GF-D8 (cell line): ENCODE results near the gene NSF.
A peak's percentile ranks its signal among the peaks of the same experiment; 100 is the strongest.

Experiments
- DNase-seq: peaks from one replicate; lab custom pipeline; 2025; lab: John Stamatoyannopoulos, UW

NSF gene

GRCh38 chr17:46717999-46718398 lies 127.5 kb downstream of the NSF start:
- DNase-seq: no peak

GRCh38 chr17:46719891-46720290 lies 129.4 kb downstream of the NSF start:
- DNase-seq: no peak

GRCh38 chr17:46720408-46720807 lies 129.9 kb downstream of the NSF start:
- no peak for DNase-seq

- DNase-seq: no peak
Observed at GRCh38 chr17:46722662-46723285, 132.3 kb downstream of the NSF start.

GRCh38 chr17:46726206-46726605 lies 135.7 kb downstream of the NSF start:
- no peak for DNase-seq

- no peak for DNase-seq
Observed at GRCh38 chr17:46727572-46728348, 137.3 kb downstream of the NSF start.

GRCh38 chr17:46730026-46730425 lies 139.6 kb downstream of the NSF start:
- DNase-seq: no peak

GRCh38 chr17:46730679-46731078 lies 140.2 kb downstream of the NSF start:
- no peak for DNase-seq

GRCh38 chr17:46732160-46732559 lies 141.7 kb downstream of the NSF start:
- DNase-seq: no peak

- no peak for DNase-seq
Observed at GRCh38 chr17:46732754-46733398, 142.4 kb downstream of the NSF start.

- DNase-seq: no peak
Observed at GRCh38 chr17:46733837-46734475, 143.5 kb downstream of the NSF start.

- peak; percentile 65 for DNase-seq
Observed at GRCh38 chr17:46736100-46736499, 145.6 kb downstream of the NSF start.

- DNase-seq: no peak
Observed at GRCh38 chr17:46737326-46737725, 146.9 kb downstream of the NSF start.

- no peak for DNase-seq
Observed at GRCh38 chr17:46738544-46738943, 148.1 kb downstream of the NSF start.

GRCh38 chr17:46739982-46740381 lies 149.5 kb downstream of the NSF start:
- no peak for DNase-seq

GRCh38 chr17:46741122-46741730 lies 150.8 kb downstream of the NSF start:
- DNase-seq: no peak

GRCh38 chr17:46742565-46743270 lies 152.2 kb downstream of the NSF start:
- DNase-seq: no peak

GRCh38 chr17:46744441-46744840 lies 154.0 kb downstream of the NSF start:
- DNase-seq: no peak

- no peak for DNase-seq
Observed at GRCh38 chr17:46745376-46745775, 154.9 kb downstream of the NSF start.

- no peak for DNase-seq
Observed at GRCh38 chr17:46751425-46751824, 161.0 kb downstream of the NSF start.

- DNase-seq: no peak
Observed at GRCh38 chr17:46753776-46754175, 163.3 kb downstream of the NSF start.
